GM10248 (cell line): Measurements from ENCODE around the gene TSSC4.

ENCODE experiments used
- CTCF ChIA-PET: fragments of 300-600 bp; sonication (Branson Sonifier 250); formaldehyde crosslinking; extraction: SDS; loops from one replicate; lab custom pipeline; 2021; ENCODE audit warnings: antibody characterized with exemption; lab: Yijun Ruan, JAX
- POLR2A ChIA-PET: fragments of 350-650 bp; sonication (Branson Sonifier 250); formaldehyde crosslinking; extraction: SDS; loops from one replicate; lab custom pipeline; 2020; ENCODE audit warnings: antibody characterized with exemption; lab: Yijun Ruan, JAX
- DNase-seq: peaks from one replicate; pipeline ENCODE4 v3.0.0; 2012; ENCODE audit errors: extremely low spot score
- CTCF ChIP-seq: IDR thresholded peaks from 2 replicates; pipeline ENCODE4 v1.5.1; 2012; ENCODE audit warnings: mild to moderate bottlenecking, low read depth; ENCODE audit errors: extremely low read depth, missing control alignments, control extremely low read depth

TSSC4 gene

GRCh38 chr11:2383852-2384804 is 16.4 kb upstream of the TSSC4 start:
- TF ChIP-seq CTCF, result no peak
- POLR2A ChIA-PET, result interaction anchor here (0.6 to 1.5 kb wide), 3 partner anchors 16 to 20 kb away, joined by 3 read pairs; partner anchors contain the start of gene TSSC4
- DNase-seq, result peak; percentile 86
- CTCF ChIA-PET, result interaction anchor here (0.8 to 4.1 kb wide), 6 partner anchors 14 to 79 kb away, joined by 3 to 25 read pairs (median 3); no protein-coding TSS in a partner anchor

- CTCF ChIA-PET, result interaction anchor here (1.1 to 4.1 kb wide), 5 partner anchors 12 to 81 kb away, joined by 3 to 25 read pairs (median 4); partner anchors contain the start of gene TSSC4
- POLR2A ChIA-PET, result interaction anchor here (1.5 to 2.7 kb wide), 3 partner anchors 7 to 15 kb away, joined by 3 to 28 read pairs (median 10); partner anchors contain the start of genes CD81 and TSSC4
- DNase-seq, result peak; percentile 62
- no peak for TF ChIP-seq CTCF
Observed at GRCh38 chr11:2385156-2386151, 15.1 kb upstream of the TSSC4 start.

- CTCF ChIA-PET, result interaction anchor here (0.9 to 4.1 kb wide), 8 partner anchors 10 to 81 kb away, joined by 3 to 25 read pairs (median 4); partner anchors contain the start of gene TSSC4
- TF ChIP-seq CTCF, result no peak
- DNase-seq, result no peak
- POLR2A ChIA-PET, result interaction anchor here (0.6 to 2.7 kb wide), 5 partner anchors 8 to 19 kb away, joined by 3 to 28 read pairs (median 7); partner anchors contain the start of gene CD81
Observed at GRCh38 chr11:2386591-2386990, 14.0 kb upstream of the TSSC4 start.

GRCh38 chr11:2387266-2387987 is 13.1 kb upstream of the TSSC4 start:
- TF ChIP-seq CTCF, result no peak
- CTCF ChIA-PET, result interaction anchor here (0.9 to 4.1 kb wide), 7 partner anchors 10 to 82 kb away, joined by 3 to 25 read pairs (median 4); partner anchors contain the start of gene TSSC4

GRCh38 chr11:2388431-2389376 is 11.8 kb upstream of the TSSC4 start:
- POLR2A ChIA-PET, result interaction anchor here (0.9 to 2.7 kb wide), 2 partner anchors 11 kb away, joined by 3 to 28 read pairs; no protein-coding TSS in a partner anchor
- TF ChIP-seq CTCF, result no peak
- CTCF ChIA-PET, result interaction anchor here (2.7 to 4.1 kb wide), 3 partner anchors 9 to 83 kb away, joined by 8 to 25 read pairs (median 20); partner anchors contain the start of gene TSSC4
- DNase-seq, result no peak

More at GRCh38 chr11:2387266-2387987, 13.1 kb upstream of the TSSC4 start:
- POLR2A ChIA-PET, result interaction anchor here (0.6 to 2.7 kb wide), 6 partner anchors 9 to 391 kb away, joined by 3 to 28 read pairs (median 6); partner anchors contain the start of gene CD81
- peak; percentile 50 for DNase-seq
